GM18498 (cell line): ENCODE results near the gene PRKCG.

Source experiments
- ATAC-seq: cut with Tn5 transposase; IDR thresholded peaks from one replicate; pipeline ENCODE4 v1.9.1; 2021; ENCODE audit warnings: mild to moderate bottlenecking, moderate library complexity; ENCODE audit not compliant: unreplicated experiment

PRKCG gene

GRCh38 chr19:53871454-53871853, 10.5 kb upstream of the PRKCG start:
- no peak for ATAC-seq

GRCh38 chr19:53872762-53873161, 9.2 kb upstream of the PRKCG start:
- no peak for ATAC-seq

GRCh38 chr19:53873773-53874605, 8.0 kb upstream of the PRKCG start:
- ATAC-seq = no peak

GRCh38 chr19:53874606-53874990, 7.4 kb upstream of the PRKCG start:
- no peak for ATAC-seq

GRCh38 chr19:53875602-53876325, 6.2 kb upstream of the PRKCG start:
- no peak for ATAC-seq

- ATAC-seq = no peak
Measured at GRCh38 chr19:53876651-53877224, 5.3 kb upstream of the PRKCG start.

GRCh38 chr19:53877361-53877766, 4.6 kb upstream of the PRKCG start:
- no peak for ATAC-seq

- ATAC-seq = no peak
Measured at GRCh38 chr19:53878776-53879139, 3.2 kb upstream of the PRKCG start.

GRCh38 chr19:53879140-53880081, 2.6 kb upstream of the PRKCG start:
- peak; percentile 94 for ATAC-seq

- no peak for ATAC-seq
Measured at GRCh38 chr19:53880711-53881481, 1.1 kb upstream of the PRKCG start.

GRCh38 chr19:53882391-53883050, 524 bp downstream of the PRKCG start:
- ATAC-seq = no peak

- no peak for ATAC-seq
Measured at GRCh38 chr19:53883231-53883661, 1.2 kb downstream of the PRKCG start.

- no peak for ATAC-seq
Measured at GRCh38 chr19:53883741-53884140, 1.7 kb downstream of the PRKCG start.

- ATAC-seq = no peak
Measured at GRCh38 chr19:53884256-53884655, 2.3 kb downstream of the PRKCG start.

GRCh38 chr19:53885036-53885435, 3.0 kb downstream of the PRKCG start:
- no peak for ATAC-seq

GRCh38 chr19:53892301-53892980, 10.4 kb downstream of the PRKCG start:
- ATAC-seq = no peak

- ATAC-seq = no peak
Measured at GRCh38 chr19:53892981-53893325, 11.0 kb downstream of the PRKCG start.

- ATAC-seq = no peak
Measured at GRCh38 chr19:53894707-53895106, 12.7 kb downstream of the PRKCG start.

GRCh38 chr19:53896682-53897081, 14.7 kb downstream of the PRKCG start:
- ATAC-seq = no peak
